ENCODE measurements around the gene CYP51A1. TPM values are rescaled to one million over a fixed set of nuclear protein-coding genes. Genes with fewer than 3 reads are reported as not detected.

CYP51A1 gene
- total and polyA plus RNA-seq, 7 experiments from 2014 or later, result 12.2 to 36.6 (median 15.3) TPM

DNA sequence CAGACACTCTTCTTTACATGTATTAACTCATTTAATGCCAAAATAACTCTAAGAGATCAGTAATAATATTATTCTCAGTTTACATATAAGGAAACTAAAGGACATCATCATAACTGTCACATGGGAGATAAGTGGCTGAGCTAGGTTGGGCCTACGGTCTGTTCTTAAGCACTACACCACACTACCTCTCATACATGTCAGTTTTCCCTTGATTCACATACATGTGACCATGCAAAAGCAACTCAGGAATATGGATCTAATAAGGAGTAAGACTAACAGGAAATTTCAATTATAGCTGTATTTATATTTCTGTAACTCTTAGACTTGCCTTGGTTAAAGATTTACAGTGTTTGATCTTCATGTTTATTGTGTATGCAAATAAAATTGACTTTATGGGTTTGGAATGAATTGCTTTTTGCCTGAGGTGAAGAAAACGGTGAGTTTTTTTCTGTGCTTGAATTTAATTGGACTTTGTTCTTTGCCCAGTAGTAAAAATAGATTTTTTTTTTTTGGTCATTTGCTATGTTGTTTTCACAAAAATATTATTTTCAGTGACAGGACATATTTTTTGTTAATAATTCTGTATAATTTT lies 69.7 kb downstream of the CYP51A1 start:
- H3K4me1 Mint-ChIP-seq, result peaks cover 0 to 3% (median 0%) of the 10 kb centered on the region in 7 donors
- no peak overlapping the region for H3K4me3 ChIP-seq (ENCODE audit: low read length)
- no peak for DNase-seq
- H3K27ac Mint-ChIP-seq, result no peak overlapping the region
- ATAC-seq, result no peak
- peaks cover 14 to 47% (median 27%) of the 10 kb centered on the region in 5 donors for H3K36me3 Mint-ChIP-seq
- no peaks in the 10 kb centered on the region for H3K9me3 ChIP-seq (ENCODE audit: control insufficient read depth in 2 of 3, low read length in 3 of 3)
- ChIA-PET POLR2A (no interaction called here), CTCF (no interaction called here)
- no peaks in the 10 kb centered on the region for H3K9me3 Mint-ChIP-seq
- intact Hi-C loops (cut with micrococcal nuclease), result loop anchor here in 1 of 2 donors (10.0 kb wide), 1 partner anchor 160 kb away; no protein-coding TSS in a partner anchor
- no peaks in the 10 kb centered on the region for H3K4me1 ChIP-seq (ENCODE audit: control insufficient read depth in 2 of 2, insufficient read depth in 2 of 2, low read length in 2 of 2)
- H3K36me3 ChIP-seq (ENCODE audit: control insufficient read depth in 2 of 3, insufficient read depth in 3 of 3, low read length in 3 of 3), result peaks cover 0 to 21% (median 6%) of the 10 kb centered on the region in 3 experiments
- H3K27me3 ChIP-seq (ENCODE audit: control insufficient read depth in 2 of 2, insufficient read depth in 2 of 2, low read length in 2 of 2), result no peaks in the 10 kb centered on the region
- H3K27me3 Mint-ChIP-seq, result no peaks in the 10 kb centered on the region
- no peak overlapping the region for H3K27ac ChIP-seq (ENCODE audit: low read depth, low read length)
- H3K4me3 Mint-ChIP-seq, result no peak overlapping the region

Other genes with a start within 250 kb of the CYP51A1 start
- gene AKAP9, start 193.6 kb downstream of the CYP51A1 start, total RNA-seq, result 10 to 100 TPM; 50.0 to 93.5 (median 66.1) TPM
- 10 to 100 TPM; 26.0 to 45.0 TPM for gene AKAP9, start 193.6 kb downstream of the CYP51A1 start, polyA plus RNA-seq
- gene LRRD1, start 44.7 kb upstream of the CYP51A1 start, total RNA-seq, result under 1 TPM in 2 of 5 experiments, not detected in 3; 0.17 to 0.22 TPM
- gene LRRD1, start 44.7 kb upstream of the CYP51A1 start, polyA plus RNA-seq, result not detected
- 10 to 100 TPM; 45.7 to 78.7 (median 48.6) TPM for gene KRIT1, start 111.4 kb upstream of the CYP51A1 start, total RNA-seq
- gene KRIT1, start 111.4 kb upstream of the CYP51A1 start, polyA plus RNA-seq, result 10 to 100 TPM; 18.5 to 24.0 TPM
- gene ANKIB1, start 111.5 kb upstream of the CYP51A1 start, total RNA-seq, result 10 to 100 TPM; 54.8 to 98.6 (median 68.2) TPM
- 10 to 100 TPM in 1 of 2 donors, 1 to 10 TPM in 1; 5.8 to 14.7 TPM for gene ANKIB1, start 111.5 kb upstream of the CYP51A1 start, polyA plus RNA-seq